Vagina (tissue), 2 donors: ENCODE data around the gene FBXL5. TPM values are rescaled to one million over a fixed set of nuclear protein-coding genes. Genes with fewer than 3 reads are reported as not detected.

Experiments used
- DNase-seq, 2 donors: peaks; one replicate each; pipeline ENCODE4 v3.0.0-alpha.2; 2017; ENCODE audit errors: extremely low spot score in 2 of 2
- H3K27ac ChIP-seq: fragments of 200-600 bp; sonication (generic); one replicate; pipeline ENCODE4 v1.5.1; 2019
- H3K27me3 ChIP-seq: fragments of 200-600 bp; sonication (generic); one replicate; pipeline ENCODE4 v1.5.1; 2019
- H3K36me3 ChIP-seq, 2 donors: fragments of 200-600 bp; sonication (generic); one replicate each; pipeline ENCODE4 v1.5.1; 2017 to 2019
- H3K4me1 ChIP-seq: fragments of 200-600 bp; sonication (generic); one replicate; pipeline ENCODE4 v1.5.1; 2019
- H3K4me3 ChIP-seq, 2 donors: fragments of 200-600 bp; sonication (generic); 1 replicate in 1 of 2; 2 replicates in 1 of 2; pipeline ENCODE4 v1.5.1; 2016 to 2019
- H3K9me3 ChIP-seq: fragments of 200-600 bp; sonication (generic); one replicate; pipeline ENCODE4 v1.5.1; 2019
- CTCF ChIP-seq, 3 experiments: fragments of 450-650 bp in 2 of 3; fragments of 200-600 bp in 1 of 3; sonication (generic) in 1 of 3; IDR thresholded peaks; one replicate each; pipeline ENCODE4 v1.5.1; 2017 to 2019; ENCODE audit warnings: antibody characterized with exemption in 3 of 3, mild to moderate bottlenecking in 2 of 3, moderate library complexity in 2 of 3
- POLR2A ChIP-seq, 2 donors: fragments of 450-650 bp; IDR thresholded peaks; one replicate each; pipeline ENCODE4 v1.6.1; 2017; ENCODE audit warnings: antibody characterized with exemption in 2 of 2, mild to moderate bottlenecking in 2 of 2, moderate library complexity in 2 of 2
- POLR2AphosphoS5 ChIP-seq, 2 donors: sonication (generic); formaldehyde crosslinking; IDR thresholded peaks; one replicate each; pipeline ENCODE4 v1.9.0; 2017; ENCODE audit warnings: antibody characterized with exemption in 2 of 2, mild to moderate bottlenecking in 2 of 2, low read depth in 1 of 2; ENCODE audit not compliant: insufficient read depth in 1 of 2
- intact Hi-C: fragments of 100-400 bp; cut with DNase I; formaldehyde crosslinking; loops from one replicate; pipeline ENCODE4 v1.15.1; 2023
- total RNA-seq: library from RNA; depleted of rRNA; stranded (reverse); fragments of >200 nt; gene quantifications from one replicate; pipeline ENCODE4 v1.2.3, GENCODE V29; 2016

The FBXL5 gene
- total RNA-seq, 1 donor from 2014 or later, result 103 TPM

- intact Hi-C loops, result loop anchor here (5.0 to 10.0 kb wide), 2 partner anchors 179 to 652 kb away; partner anchors contain the start of gene CPEB2
- TF ChIP-seq POLR2AphosphoS5 (IDR thresholded peaks at IDR 0.05; ENCODE audit: insufficient read depth in 1 of 2, low read depth in 1 of 2) (no peak), POLR2A (IDR thresholded peaks at IDR 0.05) (no peak)
- Histone ChIP-seq H3K4me1 (peaks cover 53% of the 10 kb centered on the region), H3K36me3 (no peaks in the 10 kb centered on the region), H3K4me3 (peak overlapping the region; percentile 79 to 96), H3K27me3 (no peaks in the 10 kb centered on the region), H3K27ac (peak overlapping the region; percentile 99), H3K9me3 (no peaks in the 10 kb centered on the region)
- DNase-seq, result no peak
Observed at GRCh38 chr4:15653864-15654592, 1.1 kb downstream of the FBXL5 start.

GRCh38 chr4:15653420-15653819, 1.7 kb downstream of the FBXL5 start:
- Histone ChIP-seq H3K4me3 (peak overlapping the region; percentile 79 to 96), H3K36me3 (no peaks in the 10 kb centered on the region), H3K4me1 (peaks cover 56% of the 10 kb centered on the region), H3K27me3 (no peaks in the 10 kb centered on the region), H3K27ac (peak overlapping the region; percentile 99), H3K9me3 (no peaks in the 10 kb centered on the region)
- intact Hi-C loops, result loop anchor here (5.0 to 10.0 kb wide), 2 partner anchors 179 to 651 kb away; partner anchors contain the start of gene CPEB2
- TF ChIP-seq POLR2AphosphoS5 (IDR thresholded peaks at IDR 0.05; ENCODE audit: insufficient read depth in 1 of 2, low read depth in 1 of 2) (no peak), POLR2A (IDR thresholded peaks at IDR 0.05) (no peak), CTCF (IDR thresholded peaks at IDR 0.05) (no peak)
- DNase-seq, result no peak

GRCh38 chr4:15652841-15653240, 2.3 kb downstream of the FBXL5 start:
- no peak for TF ChIP-seq POLR2A (IDR thresholded peaks at IDR 0.05)
- no peak for TF ChIP-seq CTCF (IDR thresholded peaks at IDR 0.05)
- no peak for TF ChIP-seq POLR2AphosphoS5 (IDR thresholded peaks at IDR 0.05; ENCODE audit: insufficient read depth in 1 of 2, low read depth in 1 of 2)
- Histone ChIP-seq H3K4me1 (peaks cover 61% of the 10 kb centered on the region), H3K4me3 (peak overlapping the region; percentile 79 to 96), H3K36me3 (no peaks in the 10 kb centered on the region), H3K27ac (peak overlapping the region; percentile 99), H3K9me3 (no peaks in the 10 kb centered on the region), H3K27me3 (no peaks in the 10 kb centered on the region)
- no peak for DNase-seq
- intact Hi-C loops, result loop anchor here (5.0 to 10.0 kb wide), 2 partner anchors 178 to 651 kb away; partner anchors contain the start of gene CPEB2

- Histone ChIP-seq H3K27ac (peak overlapping the region; percentile 99), H3K4me3 (no peak overlapping the region), H3K9me3 (no peaks in the 10 kb centered on the region), H3K36me3 (no peaks in the 10 kb centered on the region), H3K4me1 (peaks cover 67% of the 10 kb centered on the region), H3K27me3 (no peaks in the 10 kb centered on the region)
- TF ChIP-seq POLR2AphosphoS5 (IDR thresholded peaks at IDR 0.05; ENCODE audit: insufficient read depth in 1 of 2, low read depth in 1 of 2) (no peak), POLR2A (IDR thresholded peaks at IDR 0.05) (no peak)
- no peak for DNase-seq
- intact Hi-C loops, result loop anchor here (5.0 to 10.0 kb wide), 2 partner anchors 177 to 650 kb away; partner anchors contain the start of gene CPEB2
Observed at GRCh38 chr4:15652191-15652590, 3.0 kb downstream of the FBXL5 start.

- intact Hi-C loops, result loop anchor here (5.0 to 10.0 kb wide), 2 partner anchors 177 to 649 kb away; partner anchors contain the start of gene CPEB2
- TF ChIP-seq CTCF (IDR thresholded peaks at IDR 0.05) (no peak), POLR2A (IDR thresholded peaks at IDR 0.05) (no peak), POLR2AphosphoS5 (IDR thresholded peaks at IDR 0.05; ENCODE audit: insufficient read depth in 1 of 2, low read depth in 1 of 2) (no peak)
- Histone ChIP-seq H3K9me3 (no peaks in the 10 kb centered on the region), H3K4me3 (no peak overlapping the region), H3K27me3 (no peaks in the 10 kb centered on the region), H3K27ac (peak overlapping the region; percentile 99), H3K4me1 (peaks cover 68% of the 10 kb centered on the region), H3K36me3 (no peaks in the 10 kb centered on the region)
- DNase-seq, result no peak
Observed at GRCh38 chr4:15651676-15652075, 3.5 kb downstream of the FBXL5 start.
